Stomach (tissue), 9 donors: ENCODE data around the gene GABRD. TPM values are rescaled to one million over a fixed set of nuclear protein-coding genes. Genes with fewer than 3 reads are reported as not detected.

Experiments
- DNase-seq, 2 donors: peaks; one replicate each; pipeline versions ENCODE4 v3.0.0 to v3.0.0-alpha.2; 2013 to 2019
- H3K27ac ChIP-seq, 5 donors: fragments of 200-600 bp in 4 of 5; sonication (generic) in 4 of 5; one replicate each; pipeline ENCODE4 v1.5.1; 2013 to 2019; ENCODE audit warnings: mild to moderate bottlenecking in 1 of 5, moderate library complexity in 1 of 5
- H3K27me3 ChIP-seq, 3 donors: fragments of 200-600 bp; sonication (generic); one replicate each; pipeline ENCODE4 v1.5.1; 2017 to 2019; ENCODE audit warnings: mixed run types in 1 of 3
- H3K36me3 ChIP-seq, 4 donors: fragments of 200-600 bp; sonication (generic); 1 replicate in 3 of 4; 2 replicates in 1 of 4; pipeline ENCODE4 v1.5.1; 2016 to 2019
- H3K4me1 ChIP-seq, 4 donors: fragments of 200-600 bp; sonication (generic); one replicate each; pipeline ENCODE4 v1.5.1; 2016 to 2019
- H3K4me3 ChIP-seq, 4 donors: fragments of 200-600 bp; sonication (generic) in 3 of 4; one replicate each; pipeline ENCODE4 v1.5.1; 2016 to 2019; ENCODE audit warnings: mild to moderate bottlenecking in 1 of 4
- H3K9me3 ChIP-seq, 4 donors: fragments of 200-600 bp; sonication (generic); one replicate each; pipeline ENCODE4 v1.5.1; 2016 to 2019
- EP300 ChIP-seq: sonication (generic); formaldehyde crosslinking; IDR thresholded peaks from one replicate; pipeline ENCODE4 v1.6.1; 2017; ENCODE audit warnings: antibody characterized with exemption
- POLR2A ChIP-seq, 4 donors: fragments of 450-650 bp; IDR thresholded peaks; one replicate each; pipeline ENCODE4 v1.6.1; 2016; ENCODE audit warnings: antibody characterized with exemption in 4 of 4, control low read depth in 2 of 4, mild to moderate bottlenecking in 1 of 4, moderate library complexity in 1 of 4
- POLR2AphosphoS5 ChIP-seq, 3 donors: sonication (generic); formaldehyde crosslinking; IDR thresholded peaks; one replicate each; pipeline ENCODE4 v1.6.1; 2016; ENCODE audit warnings: antibody characterized with exemption in 3 of 3
- WGBS, 5 donors: extraction: QIAGEN DNeasy Blood & Tissue Kit in 3 of 5; methylation state at CpG; one replicate each; pipeline versions ENCODE4 v1.1.5 to v1.1.7; 2013 to 2018; 5-methylcytosine and 5-hydroxymethylcytosine counted together
- intact Hi-C: fragments of 100-400 bp; cut with DNase I; formaldehyde crosslinking; loops from one replicate; pipeline ENCODE4 v1.15.1; 2023; ENCODE audit warnings: low total_unique reads
- polyA plus RNA-seq, 3 donors: library from polyadenylated mRNA; stranded (reverse); fragments of 200-250 nt; gene quantifications; one replicate each; pipeline ENCODE4 v1.2.3, GENCODE V29; 2013
- total RNA-seq, 5 donors: library from RNA; depleted of rRNA; stranded (reverse); fragments of >200 nt; gene quantifications; one replicate each; pipeline versions ENCODE4 v1.1.0 to v1.2.3, GENCODE V29; 2014 to 2016
- TF ChIP-seq, protein P1 (sequence below), 7 experiments: fragments of 450-650 bp in 4 of 7; fragments of 200-600 bp in 3 of 7; sonication (generic) in 3 of 7; IDR thresholded peaks; one replicate each; pipeline ENCODE4 v1.5.1; 2016 to 2019; ENCODE audit warnings: antibody characterized with exemption in 7 of 7, control low read depth in 2 of 7, mild to moderate bottlenecking in 1 of 7
- donor health status: healthy with polysubstance abuse.
- donor health status: Bipolar disorder and iron deficiency.
- donor health status: healthy.

GABRD gene
- total and polyA plus RNA-seq, 8 donors: 0.50 to 1.5 (median 0.95) TPM; not detected in 5

DNA sequence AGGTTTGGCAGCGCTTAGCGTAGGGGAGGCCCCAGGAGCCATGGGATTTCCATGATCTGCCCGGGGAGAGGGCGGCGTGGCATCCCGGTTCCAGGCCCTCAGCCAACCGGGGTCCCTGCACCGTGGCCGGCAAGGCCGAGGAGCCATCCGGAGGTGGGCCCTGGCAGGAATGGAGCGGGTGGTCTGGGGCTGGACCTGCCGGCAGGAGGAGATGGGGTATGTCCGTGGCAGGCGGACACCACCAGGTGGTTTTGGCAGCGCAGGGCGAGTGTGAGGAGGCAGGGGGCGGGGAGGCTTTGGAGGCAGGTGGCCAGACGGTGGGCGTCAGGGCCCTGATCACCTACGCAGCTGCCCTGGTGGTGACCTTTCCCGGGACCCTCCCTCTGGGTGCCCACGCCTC is 41.4 kb downstream of the GABRD start:
- Histone ChIP-seq H3K27ac (no peak overlapping the region), H3K27me3 (no peaks in the 10 kb centered on the region), H3K9me3 (peaks cover 2 to 17% (median 11%) of the 10 kb centered on the region in 4 donors), H3K36me3 (peaks cover 0 to 70% (median 67%) of the 10 kb centered on the region in 4 donors), H3K4me3 (no peak overlapping the region), H3K4me1 (no peaks in the 10 kb centered on the region)
- 88 to 96% (median 92%) methylated on average over 22 to 23 of the region's 23 CpGs for WGBS, 5 donors
- intact Hi-C loops: no loop called here
- DNase-seq: no peak
- TF ChIP-seq POLR2AphosphoS5 (IDR thresholded peaks at IDR 0.05): no peak
- TF ChIP-seq, protein P1, sequence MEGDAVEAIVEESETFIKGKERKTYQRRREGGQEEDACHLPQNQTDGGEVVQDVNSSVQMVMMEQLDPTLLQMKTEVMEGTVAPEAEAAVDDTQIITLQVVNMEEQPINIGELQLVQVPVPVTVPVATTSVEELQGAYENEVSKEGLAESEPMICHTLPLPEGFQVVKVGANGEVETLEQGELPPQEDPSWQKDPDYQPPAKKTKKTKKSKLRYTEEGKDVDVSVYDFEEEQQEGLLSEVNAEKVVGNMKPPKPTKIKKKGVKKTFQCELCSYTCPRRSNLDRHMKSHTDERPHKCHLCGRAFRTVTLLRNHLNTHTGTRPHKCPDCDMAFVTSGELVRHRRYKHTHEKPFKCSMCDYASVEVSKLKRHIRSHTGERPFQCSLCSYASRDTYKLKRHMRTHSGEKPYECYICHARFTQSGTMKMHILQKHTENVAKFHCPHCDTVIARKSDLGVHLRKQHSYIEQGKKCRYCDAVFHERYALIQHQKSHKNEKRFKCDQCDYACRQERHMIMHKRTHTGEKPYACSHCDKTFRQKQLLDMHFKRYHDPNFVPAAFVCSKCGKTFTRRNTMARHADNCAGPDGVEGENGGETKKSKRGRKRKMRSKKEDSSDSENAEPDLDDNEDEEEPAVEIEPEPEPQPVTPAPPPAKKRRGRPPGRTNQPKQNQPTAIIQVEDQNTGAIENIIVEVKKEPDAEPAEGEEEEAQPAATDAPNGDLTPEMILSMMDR (IDR thresholded peaks at IDR 0.05): no peak
- no peak for TF ChIP-seq POLR2A (IDR thresholded peaks at IDR 0.05)
- TF ChIP-seq EP300: no peak

DNA sequence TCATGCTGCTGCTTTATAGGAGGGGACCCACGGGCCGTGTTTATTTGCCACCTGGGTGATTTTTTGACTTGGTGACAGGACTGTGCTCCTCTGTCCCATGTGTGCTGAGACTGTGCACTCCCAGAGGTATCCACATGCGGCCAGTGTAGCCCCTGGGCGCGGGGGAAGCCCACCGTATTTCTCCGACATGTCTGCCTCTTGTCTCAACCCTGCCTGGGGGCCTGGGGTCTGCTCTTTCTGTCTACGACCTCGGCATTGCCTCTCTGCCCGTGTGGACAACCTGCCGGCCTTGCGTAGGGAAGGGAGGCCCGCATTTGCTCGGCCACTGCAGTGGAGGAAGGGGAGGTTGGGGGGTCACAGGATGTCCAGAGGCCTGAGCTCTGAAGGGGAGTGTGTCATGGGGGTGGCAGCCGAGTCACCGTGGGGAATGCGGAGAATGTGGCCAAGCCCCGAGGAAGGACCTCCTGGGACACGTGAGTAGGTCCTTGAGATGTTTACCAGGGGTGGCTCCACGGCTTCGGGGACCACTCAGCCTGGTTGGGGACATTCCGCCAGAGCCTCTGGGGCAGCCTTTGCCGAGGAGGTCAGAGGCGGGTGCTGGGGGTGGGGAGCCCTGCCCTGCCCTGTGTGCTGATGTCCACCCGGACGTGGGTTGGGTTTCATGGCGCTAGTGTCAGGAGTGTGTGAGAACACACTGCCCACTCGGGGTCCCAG is 42.1 kb downstream of the GABRD start:
- intact Hi-C loops: no loop called here
- no peak overlapping the region for H3K27ac ChIP-seq

GRCh38 chr1:2065699-2066098 is 46.6 kb downstream of the GABRD start:
- Histone ChIP-seq H3K36me3 (peaks cover 0 to 40% (median 37%) of the 10 kb centered on the region in 4 donors), H3K4me1 (no peaks in the 10 kb centered on the region), H3K4me3 (no peak overlapping the region), H3K9me3 (peaks cover 2 to 17% (median 11%) of the 10 kb centered on the region in 4 donors), H3K27me3 (peaks cover 0 to 11% (median 0%) of the 10 kb centered on the region in 3 donors), H3K27ac (no peak overlapping the region)
- no peak for DNase-seq
- TF ChIP-seq POLR2AphosphoS5 (IDR thresholded peaks at IDR 0.05): no peak
- TF ChIP-seq, protein P1 (IDR thresholded peaks at IDR 0.05): no peak
- no peak for TF ChIP-seq POLR2A (IDR thresholded peaks at IDR 0.05)
- TF ChIP-seq EP300: no peak
- intact Hi-C loops: no loop called here
- WGBS, 5 donors: 91 to 98% (median 96%) methylated on average over 4 of the region's 4 CpGs

More for the DNA sequence above, 42.1 kb downstream of the GABRD start:
- H3K4me1 ChIP-seq: no peaks in the 10 kb centered on the region
- H3K4me3 ChIP-seq: no peak overlapping the region
- peaks cover 0 to 63% (median 60%) of the 10 kb centered on the region in 4 donors for H3K36me3 ChIP-seq
- 83 to 88% (median 86%) methylated on average over 24 to 28 of the region's 28 CpGs for WGBS, 5 donors
- H3K27me3 ChIP-seq: no peaks in the 10 kb centered on the region
- DNase-seq: no peak
- TF ChIP-seq, protein P1 (IDR thresholded peaks at IDR 0.05): no peak
- TF ChIP-seq EP300 (no peak), POLR2A (IDR thresholded peaks at IDR 0.05) (no peak), POLR2AphosphoS5 (IDR thresholded peaks at IDR 0.05) (no peak)
- H3K9me3 ChIP-seq: peaks cover 2 to 17% (median 11%) of the 10 kb centered on the region in 4 donors

DNA sequence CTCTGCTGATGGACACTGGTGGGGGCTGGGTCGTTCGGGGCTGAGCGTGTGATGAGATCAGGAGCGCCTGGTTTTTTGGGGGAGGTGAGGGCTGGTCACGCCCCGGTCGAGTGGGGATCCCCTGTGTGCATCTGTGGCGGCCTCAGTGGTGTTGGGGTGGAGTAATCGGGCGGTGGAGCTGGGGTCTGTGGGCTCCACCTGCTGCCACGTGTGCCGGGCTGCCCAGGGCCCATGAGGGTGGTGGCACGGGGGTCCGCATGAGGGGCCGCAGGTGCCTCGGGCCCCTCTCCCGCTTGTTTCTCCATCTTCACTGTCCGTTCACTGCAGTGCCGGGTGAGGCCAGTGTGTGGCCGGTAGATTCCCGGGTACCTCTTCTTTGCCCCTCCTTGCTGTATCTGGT is 48.2 kb downstream of the GABRD start:
- no peak for DNase-seq
- intact Hi-C loops: no loop called here
- TF ChIP-seq, protein P1 (IDR thresholded peaks at IDR 0.05): no peak
- TF ChIP-seq POLR2A (IDR thresholded peaks at IDR 0.05): no peak
- TF ChIP-seq EP300: no peak
- no peak for TF ChIP-seq POLR2AphosphoS5 (IDR thresholded peaks at IDR 0.05)
- Histone ChIP-seq H3K27me3 (peaks cover 0 to 28% (median 0%) of the 10 kb centered on the region in 3 donors), H3K36me3 (peaks cover 0 to 28% (median 21%) of the 10 kb centered on the region in 4 donors), H3K27ac (no peak overlapping the region), H3K4me1 (no peaks in the 10 kb centered on the region), H3K9me3 (peaks cover 2 to 17% (median 11%) of the 10 kb centered on the region in 4 donors), H3K4me3 (no peak overlapping the region)
- 91 to 97% (median 94%) methylated on average over 17 to 21 of the region's 21 CpGs for WGBS, 5 donors
